SH-SY5Y (cell line): Measurements from ENCODE around the gene TMEM187.

Experiments used
- GATA2 ChIP-seq: IDR thresholded peaks from 2 replicates; pipeline ENCODE4 v1.6.1; 2011; ENCODE audit warnings: mild to moderate bottlenecking, low read depth, low read length
- GATA3 ChIP-seq: IDR thresholded peaks from 2 replicates; pipeline ENCODE4 v1.6.1; 2011; ENCODE audit warnings: low read depth, mild to moderate bottlenecking, low read length, moderate library complexity

- TF ChIP-seq GATA2: no peak
- no peak for TF ChIP-seq GATA3
Observed at GRCh38 chrX:154020536-154021115, 48.1 kb downstream of the TMEM187 start.
